Glutamatergic neuron (in vitro differentiated cells): ENCODE data around the gene OBP2A. TPM values are rescaled to one million over a fixed set of nuclear protein-coding genes. Genes with fewer than 3 reads are reported as not detected.

ENCODE experiments used
- DNase-seq: peaks from one replicate; pipeline ENCODE4 v3.0.0; 2022
- H3K27ac Mint-ChIP-seq: one replicate; pipeline ENCODE4 v1.8.0; 2020; ENCODE audit warnings: mild to moderate bottlenecking, mixed read lengths, inconsistent platforms; ENCODE audit not compliant: unreplicated experiment
- H3K27me3 Mint-ChIP-seq: one replicate; pipeline ENCODE4 v1.8.0; 2020; ENCODE audit warnings: mild to moderate bottlenecking, moderate library complexity, mixed read lengths, inconsistent platforms; ENCODE audit not compliant: unreplicated experiment
- H3K36me3 Mint-ChIP-seq: one replicate; pipeline ENCODE4 v1.8.0; 2020; ENCODE audit warnings: mild to moderate bottlenecking, mixed read lengths, inconsistent platforms; ENCODE audit not compliant: unreplicated experiment
- H3K4me1 Mint-ChIP-seq: one replicate; pipeline ENCODE4 v1.8.0; 2020; ENCODE audit warnings: mild to moderate bottlenecking, low read depth, mixed read lengths, inconsistent platforms; ENCODE audit not compliant: unreplicated experiment
- H3K4me3 Mint-ChIP-seq: one replicate; pipeline ENCODE4 v1.8.0; 2020; ENCODE audit warnings: mild to moderate bottlenecking, mixed read lengths, inconsistent platforms; ENCODE audit not compliant: unreplicated experiment
- H3K9me3 Mint-ChIP-seq: one replicate; pipeline ENCODE4 v1.8.0; 2020; ENCODE audit warnings: mild to moderate bottlenecking, moderate library complexity, mixed read lengths, inconsistent platforms; ENCODE audit not compliant: unreplicated experiment
- CTCF ChIP-seq: fragments of 200-600 bp; sonication (generic); IDR thresholded peaks from one replicate; pipeline ENCODE4 v1.5.0; 2021; ENCODE audit not compliant: partially characterized antibody, unreplicated experiment
- total RNA-seq: library from RNA; stranded (reverse); fragmentation: NEBNext Ultra II Directional; extraction: Animal tissue kit (Norgen Biotek cat#: 25700); gene quantifications from one replicate; pipeline ENCODE4 v1.2.1, GENCODE V29; 2021; ENCODE audit not compliant: unreplicated experiment

The OBP2A gene
- total RNA-seq, 1 donor from 2014 or later, result not detected

GRCh38 chr9:135551031-135551430, 5.1 kb downstream of the OBP2A start:
- Mint-ChIP-seq H3K4me1 (no peaks in the 10 kb centered on the region), H3K36me3 (peaks cover 4% of the 10 kb centered on the region), H3K27ac (no peak overlapping the region), H3K9me3 (peaks cover 4% of the 10 kb centered on the region), H3K27me3 (peaks cover 6% of the 10 kb centered on the region), H3K4me3 (peak overlapping the region; percentile 34)
- DNase-seq, result no peak
- no peak for TF ChIP-seq CTCF

- no peak overlapping the region for H3K27ac Mint-ChIP-seq
- H3K9me3 Mint-ChIP-seq, result peaks cover 4% of the 10 kb centered on the region
- TF ChIP-seq CTCF, result no peak
- no peaks in the 10 kb centered on the region for H3K4me1 Mint-ChIP-seq
- no peak for DNase-seq
- peaks cover 4% of the 10 kb centered on the region for H3K36me3 Mint-ChIP-seq
- H3K27me3 Mint-ChIP-seq, result peaks cover 6% of the 10 kb centered on the region
- no peak overlapping the region for H3K4me3 Mint-ChIP-seq
Measured at GRCh38 chr9:135551456-135551855, 5.5 kb downstream of the OBP2A start.

GRCh38 chr9:135552021-135552697, 6.2 kb downstream of the OBP2A start:
- peaks cover 4% of the 10 kb centered on the region for H3K9me3 Mint-ChIP-seq
- no peak for DNase-seq
- H3K4me1 Mint-ChIP-seq, result no peaks in the 10 kb centered on the region
- TF ChIP-seq CTCF, result no peak
- peaks cover 4% of the 10 kb centered on the region for H3K36me3 Mint-ChIP-seq
- peaks cover 6% of the 10 kb centered on the region for H3K27me3 Mint-ChIP-seq
- H3K27ac Mint-ChIP-seq, result no peak overlapping the region
- no peak overlapping the region for H3K4me3 Mint-ChIP-seq

- Mint-ChIP-seq H3K36me3 (peaks cover 4% of the 10 kb centered on the region), H3K4me3 (no peak overlapping the region), H3K27me3 (peaks cover 6% of the 10 kb centered on the region), H3K27ac (no peak overlapping the region), H3K4me1 (no peaks in the 10 kb centered on the region), H3K9me3 (peaks cover 4% of the 10 kb centered on the region)
- no peak for DNase-seq
- no peak for TF ChIP-seq CTCF
Measured at GRCh38 chr9:135552698-135553171, 6.8 kb downstream of the OBP2A start.

- Mint-ChIP-seq H3K4me1 (no peaks in the 10 kb centered on the region), H3K27ac (no peak overlapping the region), H3K27me3 (peaks cover 13% of the 10 kb centered on the region), H3K4me3 (no peak overlapping the region), H3K36me3 (peaks cover 4% of the 10 kb centered on the region), H3K9me3 (peaks cover 4% of the 10 kb centered on the region)
- TF ChIP-seq CTCF, result no peak
- no peak for DNase-seq
Measured at GRCh38 chr9:135554718-135555117, 8.8 kb downstream of the OBP2A start.
